HUDEP-2 (cell line): ENCODE measurements around the gene COL4A4.
A peak's percentile ranks its signal among the peaks of the same experiment; 100 is the strongest.

ENCODE experiments used
- DNase-seq, 76 experiments: peaks; one replicate each; lab custom pipeline; 2025; ENCODE audit not compliant: unreplicated experiment in 76 of 76; lab: John Stamatoyannopoulos, UW

The COL4A4 gene

DNA sequence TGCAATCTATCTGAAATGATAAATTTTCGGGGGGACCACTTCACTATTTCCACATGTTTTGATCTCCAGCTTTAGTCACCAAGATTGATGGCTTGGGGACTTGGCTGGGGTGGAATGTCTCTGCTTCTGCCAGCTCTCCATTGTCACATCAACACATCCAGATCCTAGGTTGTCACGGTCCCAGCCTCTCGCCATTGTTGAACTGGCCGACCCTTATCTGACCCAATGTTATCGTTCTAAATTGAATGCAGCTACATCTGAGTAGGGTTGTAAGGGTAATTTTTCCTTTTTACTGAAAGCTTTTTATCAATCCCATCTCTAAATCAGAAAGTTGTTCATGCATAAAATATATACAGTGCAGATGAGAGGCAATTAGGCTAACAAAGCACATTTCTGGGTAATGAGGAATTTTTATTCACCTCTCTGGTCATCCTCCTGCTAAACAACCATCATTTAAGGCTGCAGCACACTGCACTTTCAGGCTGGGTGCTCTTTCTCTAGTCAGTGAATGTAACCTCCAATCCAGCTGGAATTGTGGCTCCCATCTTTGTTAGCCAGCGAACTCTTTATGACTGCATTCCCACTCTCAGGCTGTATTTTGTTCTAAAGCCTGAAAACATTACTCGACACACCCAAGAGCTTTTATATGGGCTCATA lies 128.2 kb downstream of the COL4A4 start:
- no peak for DNase-seq

DNA sequence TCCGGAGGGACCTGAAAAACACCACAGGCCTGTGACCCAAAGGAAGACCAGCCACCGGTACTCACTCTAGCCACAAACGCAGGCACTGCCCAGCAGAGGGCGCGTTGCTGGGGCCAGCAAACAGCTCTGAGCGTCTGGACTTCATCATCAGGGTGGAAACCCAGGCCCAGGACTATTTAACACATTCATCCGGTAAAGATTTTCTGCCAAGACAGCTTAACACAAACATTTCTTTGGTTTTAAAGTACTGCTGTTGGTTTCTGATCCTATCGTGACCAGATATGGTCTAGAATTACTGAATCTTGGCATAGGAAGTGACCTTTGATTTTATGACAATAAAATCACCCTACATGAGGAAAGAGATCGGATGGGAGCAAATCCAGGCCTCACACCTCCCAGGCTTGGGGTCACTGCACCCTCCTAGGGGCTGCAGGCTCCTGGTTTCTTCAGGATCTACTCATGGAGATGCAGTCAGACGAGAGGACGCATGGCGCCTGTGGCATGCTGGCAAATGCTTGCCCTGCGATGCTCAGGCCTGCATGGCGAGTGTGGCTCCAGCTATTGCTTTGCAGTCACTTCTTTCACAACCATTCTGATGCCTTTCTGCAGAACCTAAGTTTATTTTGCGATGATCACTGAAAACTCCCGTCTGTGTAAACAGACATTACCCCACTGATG lies 130.4 kb downstream of the COL4A4 start:
- DNase-seq, result peak in 34 of 76 experiments; percentile 2 to 45 (median 12)

DNA sequence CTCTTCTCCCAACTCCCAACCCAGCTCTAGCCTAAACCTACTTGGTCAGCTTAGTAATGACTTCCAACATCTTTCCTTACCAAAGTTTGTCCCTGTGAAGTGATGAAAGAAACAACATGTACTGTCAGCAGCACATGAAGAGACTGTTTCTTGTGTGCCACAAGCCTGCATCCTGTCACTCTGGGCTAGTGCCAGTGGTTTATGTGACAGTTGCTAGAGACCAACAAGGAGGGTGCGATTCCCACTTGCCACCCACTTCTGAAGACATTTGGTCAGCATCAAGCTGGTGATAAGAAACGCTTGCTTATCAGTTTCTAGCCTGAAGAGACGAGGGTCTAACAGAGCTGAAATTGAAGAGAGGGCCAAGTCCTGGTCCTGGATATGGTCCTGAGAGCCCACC lies 132.6 kb downstream of the COL4A4 start:
- peak in 23 of 76 experiments; percentile 2 to 53 (median 18) for DNase-seq

DNA sequence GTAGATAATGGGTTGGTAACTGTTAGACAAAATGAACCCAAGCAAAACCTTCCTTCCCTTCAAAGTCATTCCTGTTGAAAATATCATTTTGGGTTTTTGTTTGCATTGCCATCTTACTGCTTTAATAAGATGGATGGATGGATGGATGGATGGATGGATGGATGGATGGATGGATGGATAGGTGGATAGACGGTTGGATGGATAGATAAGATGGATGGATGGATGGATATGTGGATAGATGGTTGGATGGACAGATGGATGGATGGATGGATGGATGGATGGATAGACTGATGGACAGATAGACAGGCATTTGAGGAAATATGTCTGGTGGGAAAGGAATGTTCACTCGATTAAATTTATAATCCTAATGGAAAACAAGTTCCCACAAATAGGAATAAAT lies 133.2 kb downstream of the COL4A4 start:
- no peak for DNase-seq

DNA sequence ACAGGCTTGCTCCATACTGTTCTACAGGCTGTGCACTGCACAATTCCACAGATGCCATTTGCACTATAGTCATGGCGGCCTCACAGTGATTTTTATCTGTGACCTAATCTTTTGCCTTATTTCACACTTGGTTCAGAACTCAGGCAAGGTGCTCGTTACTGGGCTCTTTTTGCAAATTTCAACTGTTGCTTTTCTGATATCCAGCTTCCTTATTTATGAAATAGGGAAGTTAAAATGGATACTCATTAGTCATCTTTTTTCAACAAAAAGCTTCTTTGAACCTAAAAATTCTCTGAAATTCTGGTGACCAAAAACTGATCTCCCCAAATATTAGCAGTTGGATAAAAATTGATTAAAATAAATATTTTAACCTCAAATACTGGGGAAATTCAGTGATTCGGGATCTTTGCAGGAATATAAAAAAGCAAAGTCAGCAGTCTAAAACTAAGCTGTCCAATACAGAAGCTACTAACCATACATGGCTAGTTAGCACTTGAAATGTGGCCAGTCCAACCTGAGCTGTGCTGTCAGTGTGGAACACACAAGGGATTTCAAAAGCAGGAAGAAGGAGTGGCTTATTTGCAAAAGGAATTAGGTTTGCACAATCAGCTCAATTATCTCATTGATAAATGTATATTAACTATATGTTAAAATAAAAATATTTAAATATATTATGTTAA lies 134.4 kb downstream of the COL4A4 start:
- no peak for DNase-seq

DNA sequence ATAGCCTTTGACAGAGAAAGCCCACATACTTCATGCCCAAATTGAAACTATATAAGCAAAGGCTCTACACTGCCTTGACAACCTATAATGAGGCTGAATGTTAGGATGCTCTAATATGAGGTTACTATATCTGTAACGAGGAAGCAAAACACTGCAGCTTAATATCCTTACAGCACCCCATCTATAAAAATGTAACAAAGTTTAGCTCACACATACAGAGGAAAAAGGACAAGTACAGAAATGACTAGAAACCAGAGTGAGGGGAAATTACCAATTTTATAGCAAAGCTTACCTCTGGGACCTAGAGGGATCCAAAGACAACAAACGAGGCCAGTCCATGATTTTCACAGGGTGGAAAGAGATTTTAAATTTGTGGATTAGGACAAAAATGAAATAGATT lies 138.5 kb downstream of the COL4A4 start:
- DNase-seq, result no peak

DNA sequence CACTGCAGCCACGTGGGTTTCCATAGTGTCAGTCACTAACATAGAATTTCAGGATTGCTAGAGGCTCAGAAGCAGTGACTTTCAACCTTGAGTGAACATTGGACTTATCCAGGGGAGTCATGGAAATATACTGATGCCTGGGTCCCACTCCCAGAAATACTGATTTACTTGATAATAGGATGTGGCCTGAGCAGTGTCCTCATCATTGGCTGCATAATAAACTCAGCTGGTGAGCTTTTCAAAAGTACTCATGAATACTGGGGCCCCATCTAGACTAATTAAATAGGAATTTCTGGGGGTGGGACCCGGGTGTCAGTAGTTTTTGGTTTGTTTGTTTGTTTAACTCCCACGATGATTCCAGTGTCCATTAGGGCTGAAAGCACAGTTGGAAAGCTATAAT lies 141.4 kb downstream of the COL4A4 start:
- DNase-seq, result no peak

DNA sequence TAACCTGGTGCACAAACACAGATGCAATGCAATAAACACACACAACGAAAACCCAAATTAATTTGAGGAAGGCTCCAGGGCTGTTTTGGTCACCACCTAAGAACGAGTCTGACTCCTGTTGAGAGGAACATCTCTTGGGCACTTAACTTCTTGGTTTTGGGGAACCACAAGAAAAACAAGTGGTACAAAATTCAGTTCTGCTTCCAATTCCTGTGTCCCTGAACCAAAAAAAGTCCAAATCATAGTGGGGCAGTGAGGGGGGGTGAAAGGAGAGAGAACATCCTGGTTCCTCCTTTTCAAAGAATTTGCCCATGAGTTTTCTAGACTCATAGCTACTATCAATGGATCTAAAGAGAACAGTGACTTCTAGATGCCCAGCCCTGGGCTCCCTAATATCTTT lies 143.6 kb downstream of the COL4A4 start:
- no peak for DNase-seq

DNA sequence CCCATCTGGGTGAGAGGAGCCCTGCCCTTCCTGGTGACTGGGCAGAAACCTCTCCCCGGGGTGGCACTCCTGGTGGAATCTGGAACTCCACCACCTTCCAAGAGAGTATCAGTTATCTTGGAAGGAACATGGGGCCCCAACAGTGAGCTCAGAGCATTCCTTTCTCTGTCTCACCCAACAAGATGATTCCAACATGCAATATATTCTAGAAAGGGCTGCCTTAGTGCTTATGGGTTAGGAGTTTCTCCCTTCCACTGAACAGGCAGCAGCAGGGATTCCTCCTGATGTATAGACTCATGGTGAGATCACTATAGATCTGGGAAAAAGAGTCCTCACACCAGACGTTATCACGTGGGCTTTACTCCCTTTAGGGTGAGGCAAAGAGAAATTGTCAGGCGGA lies 147.1 kb downstream of the COL4A4 start:
- no peak for DNase-seq

DNA sequence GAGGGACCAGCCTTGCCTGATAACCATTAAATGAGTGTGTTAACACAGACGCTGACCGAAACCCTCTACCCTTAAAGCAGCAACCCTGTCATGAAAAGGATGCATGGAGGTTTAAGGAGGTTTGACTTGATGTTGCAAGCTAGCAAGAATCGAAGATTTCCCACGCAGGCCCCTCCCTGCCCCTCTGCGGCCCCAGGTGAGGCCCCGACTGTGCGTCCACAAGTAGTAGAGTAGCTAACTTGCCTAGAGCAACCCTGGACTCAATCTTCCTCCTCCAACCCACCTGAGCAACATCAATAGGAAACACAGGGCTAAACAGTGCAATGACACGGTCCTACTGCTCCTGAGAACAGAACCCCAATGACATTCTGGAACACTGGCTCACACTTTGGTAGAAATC lies 150.1 kb downstream of the COL4A4 start:
- no peak for DNase-seq

DNA sequence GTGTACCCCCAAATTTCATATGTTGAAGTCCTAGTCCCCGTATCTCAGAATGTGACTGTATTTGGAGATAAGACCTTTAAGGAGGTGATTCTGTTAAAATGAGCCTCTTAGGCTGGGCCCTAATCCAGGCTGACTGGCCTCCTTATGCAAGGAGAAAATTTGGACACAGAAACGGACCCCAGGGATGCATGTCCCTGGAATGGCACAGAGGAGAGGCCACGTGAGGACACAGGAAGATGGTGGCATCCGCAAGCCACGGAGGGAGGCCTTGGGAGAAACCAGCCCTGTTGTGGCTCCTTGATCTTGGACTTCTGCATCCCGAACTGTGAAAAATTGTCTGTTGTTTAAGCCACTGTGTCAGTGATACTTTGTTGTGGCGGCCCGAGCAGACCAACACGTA lies 150.7 kb downstream of the COL4A4 start:
- no peak for DNase-seq

DNA sequence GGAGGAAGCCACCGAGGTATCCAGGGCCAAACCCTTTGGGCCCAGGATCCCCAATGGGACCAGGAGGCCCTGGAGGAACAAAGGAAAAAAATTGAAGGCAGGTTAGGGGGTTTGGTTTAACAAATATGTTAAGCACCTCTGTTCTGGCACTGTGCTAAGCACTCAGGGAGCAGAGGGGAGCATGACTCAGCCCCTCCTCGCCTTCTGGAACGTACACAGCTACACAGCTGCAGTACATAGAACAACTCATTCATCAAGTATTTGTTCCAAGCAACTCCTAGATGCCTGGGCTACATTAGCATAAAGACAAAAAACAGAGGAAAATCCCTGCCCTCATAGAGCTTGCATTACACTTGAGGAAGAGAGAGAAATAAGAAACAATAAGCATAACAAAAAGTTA lies 153.6 kb downstream of the COL4A4 start:
- no peak for DNase-seq

DNA sequence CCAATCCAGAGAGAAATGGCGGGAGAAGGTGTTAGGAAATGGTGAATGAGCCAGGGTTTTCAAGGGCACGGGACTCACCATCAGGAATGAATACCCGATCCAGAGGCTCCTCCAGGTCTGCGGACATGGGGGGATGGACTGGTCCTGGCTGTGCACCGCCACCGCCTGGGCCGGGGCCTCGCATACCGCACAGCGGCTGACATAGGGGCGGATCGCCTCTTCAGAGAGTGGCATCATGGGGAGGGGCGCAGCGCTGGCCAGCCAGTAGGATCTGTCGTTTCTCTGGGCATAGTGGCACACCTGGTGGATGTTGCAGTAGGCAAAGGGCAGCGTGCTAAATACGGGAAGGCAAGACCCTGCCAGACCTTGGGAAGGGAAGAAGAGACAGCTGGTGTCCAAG lies 156.1 kb downstream of the COL4A4 start:
- DNase-seq, result no peak

DNA sequence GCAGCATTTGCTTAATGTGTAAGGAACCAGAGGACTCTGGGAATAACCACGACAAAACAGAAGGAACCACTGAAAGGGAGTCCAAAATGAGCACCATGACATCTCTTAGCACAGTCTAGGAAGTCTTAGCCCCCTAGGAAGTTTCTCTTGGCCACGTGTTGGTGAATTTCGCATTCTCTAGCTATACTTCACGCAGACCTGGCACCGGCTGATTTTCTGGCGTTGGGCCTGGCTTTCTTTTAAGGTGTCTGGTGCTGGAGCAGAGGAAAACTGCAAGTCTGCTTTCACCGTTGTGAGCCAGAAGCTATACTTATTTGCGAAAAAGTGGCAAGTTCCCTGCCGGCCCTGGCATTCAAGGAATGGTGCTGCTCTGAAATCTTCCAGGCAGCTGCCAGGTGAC lies 156.9 kb downstream of the COL4A4 start:
- DNase-seq, result no peak

DNA sequence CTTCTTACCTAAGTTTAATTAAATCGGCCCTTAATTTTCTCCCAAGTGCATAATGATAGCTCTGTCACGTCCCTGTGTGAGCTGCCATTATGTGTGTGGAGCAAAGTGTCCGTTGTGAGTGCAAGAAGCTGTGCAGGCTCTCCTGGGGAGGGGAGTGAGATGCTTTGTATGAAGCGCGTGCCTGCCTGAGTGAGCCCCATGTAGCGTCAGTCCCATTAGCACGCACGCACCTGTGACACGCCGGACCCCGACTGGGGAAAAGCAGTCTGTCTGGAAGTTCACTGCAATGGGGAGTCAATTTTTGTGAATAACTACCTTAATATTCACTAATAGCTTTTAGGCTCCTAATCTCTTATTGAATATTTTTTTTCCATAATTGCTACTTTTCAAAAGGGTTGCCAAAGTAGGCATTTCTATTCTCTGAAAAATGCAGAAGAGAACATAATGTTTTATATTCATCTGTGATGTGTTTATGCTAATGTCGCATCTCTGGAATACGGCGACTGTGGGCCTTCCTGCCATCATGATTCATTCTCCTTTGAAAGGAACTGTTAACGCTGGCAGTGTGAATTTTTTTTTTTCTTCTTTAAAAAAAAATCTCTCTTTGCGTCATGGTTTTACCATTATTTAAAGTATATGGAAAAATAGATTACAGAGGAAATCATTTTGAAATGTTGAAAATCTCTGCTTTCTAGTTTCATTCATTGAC lies 157.7 kb downstream of the COL4A4 start:
- DNase-seq, result no peak

DNA sequence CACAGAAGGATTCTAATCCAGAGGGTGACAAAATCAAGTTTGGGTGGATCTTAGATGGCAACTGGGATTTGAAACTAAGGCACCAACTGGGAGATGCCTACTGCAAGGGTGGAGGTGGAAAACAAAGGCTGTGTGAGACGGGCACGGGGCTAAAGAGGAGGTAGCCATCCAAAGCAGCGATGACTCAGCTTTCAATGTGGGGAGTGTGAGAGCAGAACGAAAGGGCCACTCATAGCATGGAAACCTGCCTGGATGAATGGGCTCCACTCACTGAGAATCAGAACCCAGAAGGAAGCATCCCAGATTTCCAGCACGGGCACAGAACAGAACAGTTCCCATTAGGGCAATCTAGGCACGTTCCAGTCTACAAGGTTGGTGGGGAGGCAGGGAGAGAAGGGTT lies 159.5 kb downstream of the COL4A4 start:
- DNase-seq, result no peak

DNA sequence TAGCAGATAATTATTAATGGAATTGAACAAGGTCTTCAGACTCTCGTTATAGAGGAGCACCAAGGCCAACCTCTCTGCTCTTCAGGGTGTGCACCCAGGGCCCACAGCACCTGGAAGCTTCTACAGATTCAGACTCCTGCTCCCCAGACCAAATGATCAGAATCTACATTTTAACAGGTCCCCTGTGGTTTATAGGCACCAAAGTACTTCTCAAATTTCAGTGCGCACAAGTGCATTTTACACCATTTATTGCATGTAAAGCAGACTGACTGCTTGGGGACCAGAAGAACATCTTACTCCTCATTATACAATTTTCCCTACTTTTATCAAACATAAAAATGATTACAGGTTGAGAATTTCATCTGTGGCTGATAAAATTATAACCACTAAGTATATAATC lies 163.9 kb downstream of the COL4A4 start:
- DNase-seq, result no peak

DNA sequence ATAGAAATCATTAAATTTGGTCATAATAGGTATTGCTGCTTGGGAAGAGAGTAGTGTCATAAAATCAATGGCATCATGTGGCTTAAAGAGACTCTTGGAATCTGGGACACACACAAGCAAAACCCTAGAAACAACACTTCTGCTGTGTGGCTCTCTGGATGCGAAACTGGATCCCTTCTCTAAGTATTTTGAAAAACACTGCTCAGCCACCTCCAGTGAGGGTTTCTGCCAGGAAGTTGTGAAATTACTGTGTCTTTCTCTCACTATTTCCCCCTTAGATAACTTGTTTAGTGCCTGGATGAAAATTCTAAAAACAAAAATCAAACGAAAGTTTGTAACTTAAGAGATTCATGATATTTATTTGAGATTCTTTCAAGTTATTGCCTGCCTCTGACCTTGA lies 164.3 kb downstream of the COL4A4 start:
- DNase-seq, result no peak

DNA sequence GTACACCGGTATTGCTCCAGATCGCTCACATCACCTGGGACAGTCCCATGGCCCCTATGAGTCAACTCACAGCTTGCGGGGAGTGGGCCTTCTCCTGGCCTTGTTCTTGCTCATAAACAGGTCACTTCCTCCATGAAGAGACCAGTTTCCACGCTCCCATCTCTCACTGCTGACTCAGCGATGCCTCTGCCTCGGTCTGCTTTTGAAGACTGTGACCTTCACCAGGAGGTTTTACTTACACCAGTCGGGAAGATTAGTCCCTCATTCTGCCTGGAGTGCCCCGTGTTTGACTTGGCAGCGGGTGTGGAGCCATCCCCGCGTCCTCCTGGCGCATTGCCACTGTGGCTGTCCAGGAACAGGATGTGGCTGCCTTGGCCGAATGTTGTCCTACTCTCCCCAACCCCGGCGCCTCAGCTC lies 168.4 kb downstream of the COL4A4 start:
- no peak for DNase-seq

DNA sequence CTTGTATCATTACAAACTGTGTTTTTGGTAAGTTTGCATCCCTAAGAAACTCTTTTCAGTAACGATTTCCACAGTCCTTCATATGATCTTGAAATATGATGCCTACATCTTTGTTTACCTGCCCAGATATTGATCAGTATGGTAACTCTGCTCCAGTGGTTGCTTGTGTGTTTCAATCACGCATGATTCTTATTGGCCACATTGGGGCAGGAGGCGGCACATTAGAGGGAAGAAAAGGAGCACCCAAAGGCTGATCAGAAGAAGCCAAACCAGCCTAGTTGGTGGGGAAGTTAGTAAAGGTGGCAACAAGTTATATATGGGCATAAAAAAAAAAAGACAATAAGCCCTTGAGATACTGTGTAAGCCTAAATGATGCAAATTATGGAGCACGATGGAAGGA lies 169.2 kb downstream of the COL4A4 start:
- no peak for DNase-seq

DNA sequence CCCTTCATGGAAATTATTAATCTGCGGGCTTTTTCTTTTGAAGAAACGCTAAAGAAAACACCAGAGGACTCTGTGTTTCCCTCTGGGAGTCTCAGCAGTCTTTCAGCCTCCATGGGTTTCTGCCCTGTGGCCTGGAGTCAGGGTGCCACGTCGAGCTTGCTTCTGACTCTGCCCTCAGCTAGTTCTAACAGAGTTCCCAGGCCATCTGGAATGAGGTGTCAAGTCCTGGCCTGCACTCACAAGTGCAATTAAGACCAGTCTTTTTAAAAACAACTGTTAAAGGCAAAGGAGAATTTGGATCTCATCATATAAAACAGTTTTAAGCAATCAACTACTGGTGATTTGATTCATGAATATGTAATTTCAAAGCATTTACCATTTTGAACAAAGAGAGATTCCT lies 170.8 kb downstream of the COL4A4 start:
- DNase-seq, result no peak

DNA sequence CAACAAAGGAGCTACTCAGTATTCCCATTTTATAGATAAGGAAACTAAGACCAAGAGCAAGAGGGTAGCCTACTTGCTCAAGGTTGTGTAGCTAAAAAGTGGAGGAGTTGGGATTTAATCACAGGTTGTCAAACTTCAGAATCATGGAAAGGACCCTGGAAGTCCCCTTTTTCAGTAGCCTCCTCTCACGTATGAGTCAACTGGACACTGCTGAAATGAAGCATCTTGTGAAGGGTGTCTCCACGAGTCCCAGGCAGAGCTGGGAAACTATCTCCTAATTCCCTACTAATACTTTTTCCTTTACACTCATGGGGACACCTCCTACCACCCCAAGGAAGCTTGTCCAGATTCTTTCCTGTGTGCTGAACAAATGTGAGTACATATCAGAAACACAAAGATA lies 172.3 kb downstream of the COL4A4 start:
- no peak for DNase-seq
